HT-29 (cell line): ENCODE data around the gene SYNDIG1. TPM values are rescaled to one million over a fixed set of nuclear protein-coding genes. Genes with fewer than 3 reads are reported as not detected.

ENCODE experiments used
- DNase-seq: peaks from one replicate; pipeline ENCODE4 v3.0.0-alpha.2; 2015; ENCODE audit warnings: low spot score
- total RNA-seq: library from RNA; depleted of rRNA; stranded (reverse); fragments of >200 nt; shearing (Covaris generic); gene quantifications from 2 replicates; pipeline ENCODE4 v1.2.3, GENCODE V29; 2014

The SYNDIG1 gene
- total RNA-seq, 1 experiment from 2014 or later = not detected

DNA sequence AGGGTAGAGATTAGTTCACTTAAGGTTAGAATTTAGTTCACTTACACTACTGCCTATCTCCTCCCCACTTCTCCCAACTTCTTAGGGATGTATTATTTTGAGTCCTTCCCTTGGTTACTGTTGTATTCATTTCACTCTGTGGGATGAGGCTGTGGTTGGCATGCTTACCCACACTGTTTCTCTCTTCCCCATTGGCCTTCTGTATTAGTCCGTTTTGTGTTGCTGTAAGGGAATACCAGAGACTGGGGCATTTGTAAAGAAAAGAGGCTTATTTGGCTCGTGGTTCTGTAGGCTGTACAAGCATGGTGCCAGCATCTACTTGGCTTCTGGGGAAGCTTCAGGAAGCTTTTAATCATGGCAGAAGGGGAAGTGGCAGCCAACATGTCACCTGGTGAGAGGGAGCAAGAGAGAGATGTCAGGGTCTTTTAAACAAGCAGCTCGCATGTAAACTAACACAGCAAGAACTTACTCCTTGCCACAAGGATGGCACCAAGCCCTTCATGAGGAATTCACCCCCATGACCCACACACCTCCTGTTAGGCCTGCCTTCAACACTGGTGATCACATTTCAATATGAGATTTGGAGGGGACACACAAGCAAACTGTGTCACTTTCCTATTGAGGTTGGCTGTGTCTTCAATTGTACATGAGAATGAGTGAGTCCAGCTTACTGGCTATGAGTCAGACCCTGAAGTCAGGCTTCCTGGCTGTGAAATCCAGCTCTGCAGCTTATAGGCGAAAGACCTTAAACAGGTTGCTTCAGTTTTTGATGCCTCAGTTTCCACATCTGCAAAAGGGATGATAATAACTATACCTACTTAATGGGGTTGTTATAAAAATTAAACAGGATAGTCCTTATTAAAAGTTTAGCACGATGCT lies 53.3 kb downstream of the SYNDIG1 start:
- DNase-seq = no peak

DNA sequence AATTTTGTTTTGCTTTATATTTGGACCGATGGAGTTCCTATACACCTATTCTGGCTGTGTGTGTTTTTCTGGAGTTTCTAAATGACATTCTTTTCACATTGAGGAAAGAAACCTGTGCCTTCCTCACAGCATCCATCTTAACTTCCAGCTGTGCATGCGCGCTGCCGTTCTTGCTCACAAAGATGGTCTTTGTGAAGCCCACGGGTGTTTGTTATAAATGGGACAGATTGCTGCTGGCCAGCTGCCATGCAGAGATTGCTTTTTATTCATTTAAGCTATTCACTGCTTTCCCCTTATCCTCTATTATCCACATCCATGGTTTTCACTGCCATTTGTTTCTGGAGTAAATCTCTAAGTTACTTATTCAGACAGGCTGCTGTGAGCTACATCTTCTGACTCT lies 54.2 kb downstream of the SYNDIG1 start:
- no peak for DNase-seq

DNA sequence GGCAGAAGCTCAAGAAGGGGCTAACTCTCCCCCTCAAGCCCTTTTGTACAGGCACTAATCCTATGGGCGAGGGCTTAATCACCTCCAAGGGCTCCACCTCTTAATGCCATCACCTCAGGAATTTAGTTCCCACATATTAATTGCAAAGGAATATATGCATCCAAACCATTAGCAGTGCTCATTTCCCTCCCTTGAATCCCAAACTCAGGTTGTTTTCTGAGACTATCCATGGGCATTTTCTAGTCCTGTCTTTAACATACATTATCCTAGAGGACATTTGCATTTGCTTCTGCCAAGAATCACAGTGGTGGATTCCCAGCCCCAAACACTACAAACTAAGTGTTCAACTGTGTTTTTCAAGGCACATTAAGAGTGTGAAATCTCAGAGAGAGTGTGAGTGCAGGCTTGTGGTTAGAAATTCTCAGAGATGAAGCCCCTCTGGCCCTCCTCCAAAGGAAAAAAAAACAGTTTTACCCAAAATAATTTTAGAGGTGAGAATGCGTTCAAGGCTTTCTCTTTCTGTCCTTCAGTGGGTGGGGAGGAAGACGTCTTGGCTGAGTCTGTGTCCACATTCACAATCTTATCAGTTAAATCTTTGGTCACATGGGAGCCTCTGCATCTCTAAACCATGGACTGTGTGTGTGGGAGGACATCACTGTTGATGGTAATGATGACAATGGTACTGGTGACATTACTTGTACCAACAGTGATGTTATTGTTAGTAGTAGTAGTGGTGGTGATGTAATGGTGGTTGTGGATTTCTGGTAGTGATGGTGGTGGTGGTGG lies 59.3 kb downstream of the SYNDIG1 start:
- DNase-seq = no peak

DNA sequence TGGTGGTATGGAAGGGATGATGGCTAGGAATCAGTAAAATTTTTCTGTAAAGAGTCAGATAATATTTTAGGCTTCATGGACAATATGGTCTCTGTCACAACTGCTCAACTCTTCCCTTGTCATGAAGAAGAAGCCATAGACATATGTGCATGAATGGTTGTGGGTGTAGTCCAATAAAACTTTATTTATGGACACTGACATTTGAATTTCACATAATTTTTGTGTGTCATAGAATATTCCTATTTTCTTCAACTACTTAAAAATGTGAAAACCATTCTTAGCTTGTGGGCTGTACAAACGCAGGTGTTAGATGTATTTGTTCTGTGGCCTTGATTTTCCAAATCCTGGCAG lies 59.9 kb downstream of the SYNDIG1 start:
- DNase-seq = no peak

DNA sequence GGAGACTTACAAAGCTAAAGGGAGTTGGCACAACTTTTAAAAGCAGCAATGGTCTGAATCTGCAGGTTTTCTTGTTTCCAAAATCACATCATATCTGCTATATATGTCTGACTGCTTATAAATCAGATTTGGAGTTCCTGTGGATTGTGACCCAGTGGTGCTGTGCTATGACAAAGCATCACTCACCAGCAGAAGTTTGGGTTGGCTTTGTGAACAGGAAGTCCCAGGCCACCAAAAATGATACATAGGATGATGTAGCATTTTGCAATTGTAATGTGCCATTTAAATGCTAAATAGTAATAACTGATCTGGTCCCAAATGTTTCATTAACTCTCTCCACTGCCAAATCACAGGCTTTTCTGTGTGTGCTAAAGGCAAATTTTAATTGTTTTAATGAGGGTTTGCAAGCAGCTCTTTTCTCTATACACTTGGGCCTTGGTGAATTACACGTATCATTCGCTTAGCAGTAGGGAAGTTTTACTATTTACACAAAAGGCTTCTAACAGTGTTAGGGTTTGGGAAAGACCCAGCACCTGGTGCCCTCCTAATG lies 60.8 kb downstream of the SYNDIG1 start:
- no peak for DNase-seq

DNA sequence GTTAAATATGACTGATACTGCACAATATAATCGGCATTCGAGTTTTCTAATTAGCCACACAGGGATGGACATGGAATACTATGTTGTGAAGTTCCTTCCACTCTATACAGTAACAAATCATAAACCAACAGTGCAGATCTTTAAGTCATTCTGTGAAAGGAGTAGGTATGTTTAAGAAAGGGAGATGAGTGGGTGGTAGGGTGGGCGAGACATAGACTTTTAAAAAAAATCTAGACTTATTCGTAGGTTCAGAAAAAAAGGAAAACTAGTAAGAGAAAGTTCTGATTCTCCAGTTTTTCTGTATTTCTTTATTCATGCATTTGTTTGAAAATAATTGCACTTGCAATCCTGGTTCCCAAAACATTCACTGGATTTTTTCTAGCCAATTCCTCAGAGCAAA lies 61.8 kb downstream of the SYNDIG1 start:
- no peak for DNase-seq

DNA sequence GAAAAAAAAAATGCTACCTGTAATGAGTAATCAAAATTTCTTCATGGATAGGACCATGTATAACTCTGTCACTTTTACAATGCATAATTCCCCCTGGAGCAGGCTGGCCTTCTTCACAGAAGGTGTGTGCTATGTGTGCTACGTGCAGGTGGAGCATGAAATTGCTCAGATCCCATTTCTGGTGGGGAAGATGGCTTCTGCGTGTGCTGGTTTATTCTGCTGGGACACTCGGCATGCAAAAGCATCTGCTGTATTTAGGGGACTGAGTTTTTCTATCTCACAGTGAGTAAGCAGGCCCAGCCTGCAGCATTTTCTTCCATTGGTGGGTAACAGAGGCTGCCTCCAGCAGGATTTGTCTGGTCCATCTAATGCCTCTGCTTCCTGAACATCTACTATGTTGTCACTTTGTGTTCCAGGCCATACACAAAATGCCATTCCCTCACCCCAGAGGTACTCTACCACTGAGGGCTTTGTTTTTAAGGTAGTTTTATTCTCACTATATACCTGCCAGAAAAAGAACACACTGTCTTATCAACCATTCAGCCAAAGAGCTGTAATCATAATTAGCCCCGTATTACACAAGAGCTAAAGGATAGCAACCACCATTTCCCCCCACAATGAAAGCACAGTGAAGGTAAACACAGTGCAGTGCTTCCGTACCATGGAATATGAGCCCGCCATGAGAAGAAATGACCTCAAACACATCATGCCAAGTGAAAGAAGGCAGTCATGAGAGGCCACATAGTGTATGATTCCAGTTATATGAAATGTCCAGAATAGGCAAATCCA lies 62.4 kb downstream of the SYNDIG1 start:
- DNase-seq = no peak

DNA sequence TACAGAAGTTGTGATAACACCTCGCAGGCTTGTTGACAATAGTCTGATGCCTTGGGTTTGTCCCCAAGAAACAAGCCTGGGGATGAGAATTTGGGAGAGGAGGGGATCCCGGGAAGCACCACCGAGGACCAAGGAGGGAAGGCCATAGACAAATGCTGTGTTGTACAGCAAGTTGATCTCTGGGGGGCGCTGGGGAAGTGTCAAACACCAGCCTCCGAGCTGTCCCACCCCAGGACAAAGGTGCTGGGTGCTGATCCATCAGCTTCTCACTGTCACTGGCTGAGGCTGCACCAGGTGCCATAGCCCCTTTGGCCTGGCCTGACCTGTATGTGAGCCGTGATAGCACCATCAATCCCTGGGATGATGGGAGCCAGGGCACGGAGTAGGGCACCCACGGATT lies 64.0 kb downstream of the SYNDIG1 start:
- peak; percentile 7 for DNase-seq

DNA sequence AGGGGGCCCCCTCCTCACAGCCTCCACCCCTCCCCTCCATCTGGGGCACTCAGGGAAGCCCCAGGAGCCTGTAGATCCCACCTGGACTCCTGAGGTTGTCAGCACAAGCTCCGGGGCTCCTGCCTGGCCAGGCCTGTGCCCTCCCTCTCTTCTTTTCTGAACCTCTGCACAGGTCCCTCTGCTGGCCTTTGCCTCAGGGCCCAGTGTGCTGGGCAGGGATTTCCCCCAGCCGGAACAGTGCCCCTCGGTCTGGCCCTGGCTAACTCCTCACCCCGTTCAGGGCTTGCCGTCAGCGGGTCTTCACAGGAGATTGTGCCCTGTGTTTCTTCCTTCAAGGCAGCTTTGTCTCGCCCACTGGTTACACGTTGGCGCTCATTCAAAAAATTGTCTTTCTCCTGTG lies 64.9 kb downstream of the SYNDIG1 start:
- DNase-seq = no peak

DNA sequence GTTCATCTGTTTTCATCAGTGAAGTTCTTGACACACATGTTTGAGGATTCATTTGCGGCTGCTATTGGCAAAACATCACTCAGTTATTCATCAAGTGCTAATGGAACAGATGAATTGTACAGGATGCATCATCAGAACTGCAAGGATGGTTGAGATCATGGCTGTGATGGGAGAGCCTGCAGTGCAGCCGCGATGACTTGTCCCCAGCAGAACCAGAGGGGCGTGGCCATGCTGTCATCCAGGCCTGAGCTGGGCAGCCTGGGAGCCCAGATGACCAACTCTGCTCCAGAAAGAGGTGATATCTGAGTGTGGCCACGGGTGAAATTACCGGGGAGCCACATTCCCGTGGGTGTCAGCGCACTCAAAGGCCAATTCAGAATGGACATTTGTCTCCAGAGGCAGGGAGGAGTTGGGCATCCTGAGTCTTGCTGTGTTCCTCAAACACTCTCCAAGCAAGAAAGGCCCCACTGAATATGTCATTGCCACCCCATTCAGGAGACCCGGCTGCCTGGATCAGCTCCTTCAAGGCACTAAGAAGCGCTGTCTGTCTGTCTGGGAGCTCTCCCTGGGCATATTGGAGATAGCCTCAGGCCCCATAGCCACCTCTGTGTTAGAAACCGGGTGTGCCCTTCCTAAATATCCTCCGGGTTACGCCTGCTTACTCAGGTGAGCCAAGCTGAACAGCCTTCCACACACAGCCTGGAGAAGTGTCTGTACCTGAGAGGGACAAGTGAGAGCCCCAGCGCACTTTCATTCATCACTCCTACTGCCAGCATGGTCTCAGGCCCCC lies 66.7 kb downstream of the SYNDIG1 start:
- no peak for DNase-seq

DNA sequence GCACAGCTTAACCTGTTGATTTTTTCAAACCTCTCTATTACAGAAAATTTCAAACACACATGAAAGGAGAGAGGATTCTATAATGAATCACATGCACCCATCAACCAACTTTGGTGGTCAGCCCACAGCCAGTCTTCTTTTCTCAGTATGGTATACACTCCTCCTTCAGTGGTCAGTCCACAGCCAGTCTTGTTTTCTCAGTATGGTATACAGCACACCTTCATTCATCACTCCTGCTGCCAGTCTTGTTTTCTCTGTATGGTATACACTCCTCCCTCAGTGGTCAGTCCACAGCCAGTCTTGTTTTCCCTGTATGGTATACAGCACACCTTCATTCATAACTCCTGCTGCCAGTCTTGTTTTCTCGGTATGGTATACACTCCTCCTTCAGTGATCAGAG lies 67.8 kb downstream of the SYNDIG1 start:
- no peak for DNase-seq

DNA sequence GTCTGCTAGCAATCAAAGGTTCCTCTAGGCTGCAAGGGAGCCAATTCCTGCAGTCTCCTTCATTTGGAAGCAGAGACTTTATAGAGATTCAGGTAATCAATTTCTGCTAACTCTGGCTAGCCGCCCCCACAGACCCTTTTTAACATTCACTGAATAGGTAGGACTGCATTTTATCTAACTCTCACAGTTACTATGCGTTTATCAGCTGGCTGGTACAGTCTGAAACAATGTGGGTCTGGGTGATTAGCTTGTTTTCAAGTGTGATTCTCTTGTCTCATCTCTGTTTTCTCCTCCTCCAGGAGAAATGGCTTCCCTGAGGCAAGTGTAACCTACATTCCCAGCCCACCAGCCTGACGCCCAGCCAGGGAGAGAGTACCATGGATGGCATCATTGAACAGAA lies 73.3 kb downstream of the SYNDIG1 start:
- no peak for DNase-seq

DNA sequence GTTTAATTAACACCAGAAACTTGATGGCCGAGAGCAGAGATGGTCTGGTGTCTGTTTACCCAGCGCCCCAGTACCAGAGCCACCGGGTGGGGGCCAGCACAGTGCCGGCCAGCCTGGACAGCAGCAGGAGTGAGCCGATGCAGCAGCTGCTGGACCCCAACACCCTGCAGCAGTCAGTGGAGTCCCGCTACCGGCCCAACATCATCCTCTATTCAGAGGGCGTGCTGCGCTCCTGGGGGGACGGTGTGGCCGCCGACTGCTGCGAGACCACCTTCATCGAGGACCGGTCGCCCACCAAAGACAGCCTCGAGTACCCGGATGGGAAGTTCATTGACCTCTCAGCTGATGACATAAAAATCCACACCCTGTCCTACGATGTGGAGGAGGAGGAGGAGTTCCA lies 73.7 kb downstream of the SYNDIG1 start:
- no peak for DNase-seq

DNA sequence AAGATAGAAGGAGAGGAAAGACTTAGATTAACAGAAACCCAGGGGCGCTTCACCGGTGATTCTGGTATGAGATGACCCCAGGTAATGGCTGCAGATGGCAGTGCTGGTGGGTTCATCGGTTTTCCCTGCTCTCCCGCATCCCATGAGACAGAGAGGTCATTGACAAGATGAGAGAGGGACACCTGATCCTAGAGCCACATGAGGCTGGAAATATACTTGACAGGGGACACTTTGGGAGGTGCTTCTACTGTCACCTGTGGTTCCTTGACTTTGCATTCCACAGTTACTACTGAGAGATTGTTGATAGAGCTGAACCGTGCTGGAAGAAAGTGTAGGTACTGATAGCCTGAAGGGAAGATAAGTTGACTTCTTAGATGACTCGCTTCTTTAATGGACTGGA lies 74.3 kb downstream of the SYNDIG1 start:
- DNase-seq = no peak

DNA sequence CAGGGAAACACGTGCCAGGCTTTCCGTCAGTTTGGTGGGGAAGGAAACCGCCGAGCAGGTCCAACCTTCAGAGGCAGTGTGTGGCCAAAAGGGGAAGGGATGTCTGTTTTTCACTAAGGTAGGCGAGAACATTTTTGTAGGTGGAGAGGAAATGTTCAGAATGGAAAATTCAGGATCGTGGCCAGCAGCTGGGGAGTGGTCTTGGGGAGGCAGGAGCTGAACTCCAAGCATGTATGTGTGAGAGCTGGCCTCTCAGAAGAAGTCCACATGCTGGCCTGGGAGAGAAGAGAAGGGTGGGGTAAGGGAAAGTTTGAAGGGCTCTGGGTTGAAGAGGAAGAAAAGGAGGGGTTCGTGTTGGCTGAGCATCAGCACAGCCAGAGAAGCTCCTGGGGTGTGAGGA lies 74.9 kb downstream of the SYNDIG1 start:
- DNase-seq = no peak

DNA sequence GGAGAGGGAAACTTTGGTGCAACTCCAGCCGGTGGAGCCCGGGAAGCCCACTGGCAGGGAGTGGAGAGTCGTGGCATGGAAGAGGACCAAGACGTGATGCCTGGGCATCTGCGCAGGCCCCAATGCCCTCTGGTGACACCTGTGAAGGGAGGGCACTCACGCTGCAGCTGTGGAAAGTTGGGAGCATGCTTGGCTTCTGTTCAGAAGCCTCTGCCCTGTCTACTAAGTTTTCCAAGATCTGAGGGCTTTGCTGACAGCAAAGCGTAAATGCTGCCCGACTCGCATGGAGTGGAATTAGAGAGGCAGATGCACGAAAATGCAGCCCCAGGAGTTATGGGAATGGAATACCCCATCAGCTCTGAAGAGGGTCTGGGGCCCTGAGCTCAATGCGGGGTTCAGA lies 75.7 kb downstream of the SYNDIG1 start:
- no peak for DNase-seq

DNA sequence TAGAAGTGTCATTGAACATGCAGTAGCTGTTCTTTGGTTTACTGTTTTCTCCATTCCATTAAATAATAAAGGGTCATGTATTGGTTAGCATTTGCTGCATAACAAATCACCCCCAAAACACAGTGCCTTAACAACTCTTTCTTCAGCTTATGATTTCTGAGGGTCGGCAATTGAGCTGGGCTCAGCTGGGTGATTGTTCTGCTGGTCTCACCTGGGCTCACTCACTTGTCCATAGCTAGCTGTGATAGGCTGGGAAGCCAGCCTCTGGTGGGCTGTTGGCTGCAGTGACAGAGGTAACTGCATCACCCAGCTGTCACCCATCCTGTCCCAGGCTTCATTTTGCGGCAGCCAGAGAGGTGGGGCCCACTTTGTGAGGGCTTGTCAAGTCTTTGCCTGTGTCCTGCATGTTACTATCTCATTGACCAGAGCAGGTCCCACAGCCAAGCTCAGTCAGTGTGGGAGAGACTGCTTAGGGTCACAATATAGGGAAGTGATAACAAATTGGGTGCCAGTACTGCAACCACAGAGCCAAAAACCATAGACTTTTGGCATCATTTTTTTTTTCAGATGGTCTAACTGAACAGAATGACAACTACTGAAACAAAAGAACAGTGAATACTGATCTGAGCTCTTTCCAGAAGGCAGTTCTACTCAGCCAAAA lies 76.9 kb downstream of the SYNDIG1 start:
- DNase-seq = no peak

DNA sequence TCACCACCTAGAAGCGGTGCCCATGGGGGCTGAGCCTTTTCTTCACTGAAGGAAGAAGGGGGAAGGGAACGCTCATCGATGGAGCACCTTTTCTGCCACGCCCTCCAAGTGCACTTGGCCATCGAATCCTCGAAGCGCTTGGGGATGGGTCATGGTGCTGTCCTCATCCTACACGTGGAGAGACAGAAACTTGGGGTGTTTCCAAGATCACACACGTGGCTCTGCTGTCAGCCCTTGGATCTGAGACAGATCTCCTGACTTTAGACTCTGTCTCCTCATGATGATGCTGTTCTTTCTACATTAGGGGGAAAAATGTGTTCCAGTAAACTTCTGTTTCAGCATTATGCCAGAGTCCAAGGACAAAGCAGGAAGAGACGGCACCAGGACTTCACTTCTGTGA lies 78.5 kb downstream of the SYNDIG1 start:
- DNase-seq = no peak

DNA sequence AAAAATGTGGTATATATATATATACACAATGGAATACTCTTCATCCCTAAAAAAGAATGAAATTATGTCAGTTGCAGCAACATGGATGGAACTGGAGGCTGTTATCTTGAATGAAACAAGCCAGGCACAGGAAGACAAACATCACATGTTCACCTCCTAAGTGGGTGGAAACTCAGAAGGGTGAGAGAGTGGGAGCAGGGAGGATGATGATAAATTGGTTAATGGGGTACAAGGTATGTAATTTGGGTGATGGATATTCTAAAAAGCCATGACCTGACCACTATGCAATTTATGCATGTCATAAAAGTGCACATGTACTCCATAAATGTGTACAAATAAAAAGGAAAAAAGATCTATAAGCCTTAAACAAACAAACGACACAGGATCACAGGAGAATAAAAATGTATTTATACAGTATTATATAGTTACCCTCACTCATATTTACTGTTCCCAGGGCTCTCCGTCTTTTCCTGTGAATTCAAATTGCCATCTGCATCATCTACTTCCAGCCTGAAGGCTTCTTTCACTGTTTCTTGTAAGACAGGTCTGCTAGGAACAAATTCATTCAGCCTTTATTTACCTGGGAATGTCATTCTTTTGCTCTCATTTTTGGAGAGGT lies 89.8 kb downstream of the SYNDIG1 start:
- DNase-seq = no peak
